HG03442 (cell line): ENCODE data around the gene METTL23.
A peak's percentile ranks its signal among the peaks of the same experiment; 100 is the strongest.

Source experiments
- ATAC-seq: cut with Tn5 transposase; IDR thresholded peaks from one replicate; pipeline ENCODE4 v1.9.1; 2021; ENCODE audit warnings: mild to moderate bottlenecking, moderate library complexity; ENCODE audit not compliant: unreplicated experiment

METTL23 gene, protein sequence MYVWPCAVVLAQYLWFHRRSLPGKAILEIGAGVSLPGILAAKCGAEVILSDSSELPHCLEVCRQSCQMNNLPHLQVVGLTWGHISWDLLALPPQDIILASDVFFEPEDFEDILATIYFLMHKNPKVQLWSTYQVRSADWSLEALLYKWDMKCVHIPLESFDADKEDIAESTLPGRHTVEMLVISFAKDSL

GRCh38 chr17:76726776-76727718, at the start of gene METTL23:
Gene METTL23, plus strand, starts transcription at chr17:76726839. Its CDS starts 2,872 bp downstream, at chr17:76729711.
- peak; percentile 41 for ATAC-seq

DNA sequence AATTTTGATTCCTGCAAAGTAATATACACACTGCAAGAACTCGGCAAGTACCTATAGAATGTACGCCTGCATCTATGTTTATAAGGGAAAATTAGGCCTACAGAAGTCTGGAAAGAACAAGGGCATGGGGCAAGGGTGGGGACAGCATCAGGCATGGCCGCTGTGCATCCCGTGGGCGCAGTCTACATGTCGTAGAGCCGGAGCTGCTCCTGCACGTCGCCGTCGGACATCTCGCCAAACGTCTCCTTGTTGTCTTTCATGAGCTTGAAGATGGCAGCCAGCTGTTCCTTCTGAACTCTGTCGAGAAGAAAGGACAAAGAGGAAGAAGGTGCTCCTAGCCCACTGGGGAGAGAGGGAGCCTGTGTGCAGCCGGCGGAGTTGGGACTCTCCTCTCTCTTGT, 49.2 kb upstream of the METTL23 start:
- ATAC-seq, result no peak

- no peak for ATAC-seq
These were observed 48.3 kb upstream of the METTL23 start for GRCh38 chr17:76678330-76678729.

DNA sequence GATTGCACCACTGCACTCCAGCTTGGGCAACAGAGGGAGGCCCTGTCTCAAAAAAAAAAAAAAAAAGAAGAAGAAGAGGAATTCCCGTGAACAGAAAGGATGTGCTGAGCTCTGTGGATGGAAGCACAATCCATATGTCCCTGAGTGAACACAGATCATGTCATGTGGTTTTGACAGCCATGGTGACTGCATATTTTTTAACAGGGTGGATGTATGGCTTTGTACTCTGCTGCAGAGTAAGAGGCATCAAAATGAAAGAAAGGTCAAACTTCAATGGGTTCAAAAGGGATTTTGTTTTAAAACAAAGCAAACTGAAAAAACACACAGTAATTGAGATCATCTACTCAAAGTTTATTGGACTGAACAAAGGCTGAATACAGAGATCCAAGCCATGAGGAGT, 47.4 kb upstream of the METTL23 start:
- no peak for ATAC-seq

GRCh38 chr17:76681222-76682137, 45.2 kb upstream of the METTL23 start:
- ATAC-seq, result no peak

DNA sequence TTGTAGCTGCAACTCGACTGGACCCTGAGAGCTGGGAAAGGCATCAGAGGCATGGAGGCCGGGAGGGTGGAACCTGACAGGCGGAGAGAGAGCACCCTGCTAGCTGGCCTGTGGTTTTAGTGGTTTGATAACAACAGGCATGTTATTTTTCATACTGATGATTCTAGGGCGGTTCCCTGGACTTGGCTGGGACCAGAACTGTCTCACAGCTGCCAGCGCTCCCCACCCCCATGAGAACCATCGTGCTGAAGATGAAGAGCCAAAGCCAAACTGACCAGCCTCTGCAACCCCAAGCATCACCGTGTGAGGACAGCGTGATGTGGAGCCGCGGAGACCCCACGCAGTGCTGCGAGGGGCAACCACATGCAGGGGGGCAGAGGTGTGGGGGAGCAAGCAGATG, 44.3 kb upstream of the METTL23 start:
- ATAC-seq, result no peak

DNA sequence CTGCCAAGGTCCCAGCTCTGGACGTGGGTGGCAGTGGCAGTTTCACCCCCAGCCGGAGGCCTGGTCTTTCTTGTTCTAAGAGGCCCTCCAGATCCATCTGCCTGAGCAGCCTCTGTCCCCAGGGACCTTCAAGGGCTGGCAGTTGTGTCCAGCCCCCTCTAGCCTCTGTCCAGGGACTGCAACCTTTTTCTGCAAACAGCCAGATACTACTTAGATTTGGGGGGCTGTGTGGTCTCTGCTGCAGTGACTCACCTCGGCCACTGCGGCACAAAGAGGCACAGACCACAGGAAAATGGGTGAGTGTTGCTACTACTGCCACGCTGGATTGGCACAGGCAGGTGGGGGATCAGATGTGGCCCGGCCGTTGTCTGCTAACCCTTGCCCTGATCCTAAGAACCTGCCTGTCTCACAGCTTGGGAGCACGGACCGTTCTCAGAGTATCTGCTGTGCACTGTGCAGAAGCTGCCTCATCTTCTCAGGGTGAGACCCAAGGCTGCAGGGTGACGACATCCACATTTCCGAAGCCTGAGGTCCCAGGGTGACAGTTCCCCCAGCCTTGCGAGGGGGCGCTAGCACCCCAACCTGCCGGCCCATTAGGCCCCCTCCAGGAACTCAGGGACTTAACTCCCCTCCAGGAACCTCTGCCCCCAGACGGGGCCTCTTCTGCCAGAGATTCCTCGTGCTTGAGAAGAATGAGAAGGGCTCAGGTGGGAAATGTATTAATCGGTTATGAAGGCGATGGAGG, 43.5 kb upstream of the METTL23 start:
- ATAC-seq, result no peak

DNA sequence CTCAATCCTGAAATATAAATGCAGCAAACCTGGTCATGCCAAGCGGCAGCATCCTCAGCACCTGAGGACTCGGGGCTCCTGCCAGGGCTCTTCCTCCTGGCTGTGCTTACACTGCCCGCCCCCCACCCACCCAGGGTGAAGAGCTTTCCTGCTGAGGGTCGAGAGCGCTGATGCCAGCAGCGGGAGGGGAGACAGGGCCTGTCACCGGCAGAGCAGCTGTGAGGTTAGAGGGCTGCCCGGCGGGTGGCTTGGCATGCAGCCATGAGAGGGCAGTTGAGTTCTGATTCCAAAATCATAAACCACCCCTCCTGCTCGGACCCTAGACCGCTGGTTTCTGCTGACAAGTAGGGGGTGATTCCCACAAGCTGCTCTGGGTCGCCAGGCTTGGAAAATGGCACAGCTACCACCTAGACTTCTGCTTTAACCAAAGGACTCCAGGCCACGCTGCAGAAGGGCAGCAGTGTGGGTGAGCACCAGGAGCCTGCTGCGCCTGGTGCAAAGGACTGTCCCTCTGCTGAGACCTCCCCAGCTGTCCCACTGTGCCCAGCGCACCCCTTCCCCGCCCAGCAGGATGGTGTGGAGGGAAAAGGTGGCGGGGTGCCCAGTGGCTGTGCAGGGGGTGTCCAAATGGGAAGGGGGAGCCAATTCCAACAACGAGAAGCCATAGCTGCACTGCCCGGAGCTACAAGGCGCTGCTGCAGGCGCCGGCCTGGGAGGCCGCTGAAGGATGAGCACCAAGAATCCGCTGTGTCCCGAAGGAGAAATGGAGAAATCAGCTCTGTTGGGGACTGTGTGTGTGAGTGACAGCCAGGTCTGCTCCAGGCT, 42.5 kb upstream of the METTL23 start:
- no peak for ATAC-seq

DNA sequence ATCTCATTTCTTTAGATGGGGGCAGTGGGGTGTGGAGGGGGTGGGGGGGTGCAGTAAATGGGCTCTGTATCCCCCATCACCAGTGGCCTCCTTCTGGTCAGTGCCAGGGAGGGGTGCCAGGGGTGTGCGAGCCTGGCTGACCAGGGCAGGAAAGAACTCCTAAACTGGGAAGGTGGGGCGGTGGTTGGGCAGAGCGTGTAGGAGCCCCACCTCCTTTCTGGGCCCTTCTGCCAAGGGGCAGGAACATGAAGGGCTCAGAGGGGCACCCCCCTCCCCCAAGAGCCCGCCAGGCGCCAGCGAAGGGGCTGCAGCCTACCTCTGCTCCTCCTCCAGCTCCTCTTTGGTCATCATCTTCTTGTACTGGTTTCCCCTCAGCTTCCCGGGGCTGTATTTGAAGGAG, 41.9 kb upstream of the METTL23 start:
- ATAC-seq, result no peak

DNA sequence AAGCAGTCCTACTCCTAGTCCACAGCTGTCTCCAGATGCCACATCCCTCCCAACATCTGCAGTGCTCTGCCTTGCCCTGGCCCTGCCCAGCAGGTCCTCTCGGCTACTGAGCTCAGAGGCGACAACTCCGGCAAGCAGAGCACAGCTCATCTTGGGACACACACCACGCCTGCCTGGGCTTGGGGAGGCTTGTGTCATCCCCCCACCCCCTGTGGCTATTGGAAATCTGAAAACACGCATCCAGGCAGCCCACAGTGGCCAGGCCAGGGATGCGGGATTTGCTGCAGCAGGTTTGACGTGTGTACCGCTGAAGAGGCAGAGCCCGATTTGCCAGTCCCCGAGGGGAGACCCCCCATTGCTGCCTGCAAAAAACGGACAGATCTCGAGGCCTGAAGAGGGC, 41.3 kb upstream of the METTL23 start:
- no peak for ATAC-seq

DNA sequence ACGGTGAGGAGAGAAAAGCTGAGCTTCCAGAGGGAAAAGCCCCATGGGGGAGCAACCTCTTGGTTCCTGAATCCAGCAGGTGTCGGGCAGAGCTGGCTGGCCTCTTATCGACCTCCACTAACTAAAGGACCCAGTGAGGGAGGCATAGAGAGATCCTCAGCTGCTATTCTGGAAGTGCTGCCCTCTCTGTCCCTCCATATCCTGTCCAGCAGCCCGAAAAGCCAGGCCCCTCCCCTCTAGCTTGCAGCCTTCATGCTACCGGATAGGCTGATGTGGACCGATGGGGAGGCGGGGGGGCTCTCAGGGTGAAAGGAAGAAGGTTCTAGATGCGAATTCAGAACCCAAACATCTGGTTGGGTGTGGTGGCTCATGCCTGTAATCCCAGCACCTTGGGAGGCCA, 40.8 kb upstream of the METTL23 start:
- ATAC-seq, result no peak

DNA sequence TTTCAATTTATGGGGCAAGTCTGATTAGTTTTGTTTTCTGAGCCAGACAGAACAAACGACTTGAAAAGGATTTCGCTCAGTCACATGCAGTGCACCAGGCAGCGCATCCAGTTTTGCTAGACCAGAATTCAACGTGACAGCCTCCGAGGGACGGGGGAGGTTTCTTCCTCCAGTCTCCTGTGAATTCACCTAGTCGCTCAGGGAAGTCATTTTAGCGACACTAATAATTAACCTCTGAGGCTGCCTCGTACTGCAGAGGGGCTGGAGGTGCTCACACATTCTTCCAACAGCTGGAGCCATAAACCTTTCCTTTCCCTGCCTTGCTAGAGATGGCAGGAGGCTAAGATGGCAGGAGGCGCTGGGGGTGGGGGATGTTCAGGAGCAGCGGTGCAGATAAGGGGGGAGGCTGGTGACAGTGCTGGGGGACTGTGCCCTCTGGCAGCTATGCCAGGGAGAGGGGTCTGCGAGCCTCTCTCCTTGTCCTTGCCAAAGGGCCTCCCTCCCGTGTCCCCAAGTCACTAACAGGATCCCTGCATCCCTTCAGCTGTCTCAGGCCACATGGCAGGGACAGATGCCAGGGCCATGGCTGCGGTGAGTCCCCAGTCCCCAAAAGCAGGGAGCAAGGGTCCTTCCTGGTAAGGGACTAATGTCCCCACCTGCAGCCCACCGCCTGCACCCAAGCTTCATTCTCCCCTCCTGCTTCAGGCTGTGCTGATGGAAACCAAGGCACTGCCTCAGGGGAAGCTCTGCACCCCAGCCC, 39.9 kb upstream of the METTL23 start:
- ATAC-seq, result no peak

DNA sequence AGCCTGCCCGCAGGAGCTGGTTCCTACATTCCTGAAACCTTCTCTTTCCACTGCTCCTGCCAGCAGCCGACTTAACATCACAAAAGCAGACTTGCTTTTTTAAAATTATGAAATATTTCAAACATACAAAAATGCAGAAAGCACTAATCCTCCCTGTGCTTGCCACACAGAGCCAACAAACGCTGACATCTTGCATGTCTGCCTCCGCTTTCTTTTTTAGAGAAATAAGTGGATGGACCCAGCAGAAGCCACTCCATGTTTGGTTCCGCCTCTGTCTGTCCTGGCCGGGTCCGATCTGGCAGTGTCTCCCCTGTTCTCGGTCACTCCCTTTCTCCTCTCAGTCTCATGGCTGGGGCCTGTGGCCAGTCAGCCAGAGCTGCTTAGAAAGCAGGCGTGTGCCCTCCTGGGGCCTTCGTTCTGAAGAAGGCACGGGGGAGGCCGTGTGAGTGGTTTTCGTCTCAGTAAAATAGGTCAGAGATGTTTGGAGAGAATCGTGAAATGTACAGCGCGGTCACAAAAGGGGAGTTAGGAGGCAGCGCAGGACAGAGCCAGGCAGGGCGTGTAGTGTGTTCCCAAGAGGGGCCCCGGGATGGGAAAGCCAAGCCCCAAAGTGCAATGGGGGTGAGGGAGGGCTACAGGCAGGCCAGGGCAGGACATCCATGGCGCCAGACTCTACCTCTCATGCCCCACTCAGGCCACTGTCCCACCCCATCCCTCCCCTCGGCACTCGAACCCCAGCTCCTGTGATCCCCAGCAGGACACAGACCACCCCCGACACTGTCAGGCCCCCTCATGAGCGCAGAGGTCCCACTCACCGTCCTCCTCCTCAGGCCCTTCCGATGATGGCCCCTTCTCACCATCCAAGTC, 39.1 kb upstream of the METTL23 start:
- no peak for ATAC-seq

GRCh38 chr17:76688165-76688622, 38.4 kb upstream of the METTL23 start:
- ATAC-seq, result no peak

- no peak for ATAC-seq
These were observed 36.8 kb upstream of the METTL23 start for GRCh38 chr17:76689859-76690258.

- ATAC-seq, result no peak
These were observed 35.9 kb upstream of the METTL23 start for GRCh38 chr17:76690596-76691280.
